ENCODE results near the gene MGP.

DNA sequence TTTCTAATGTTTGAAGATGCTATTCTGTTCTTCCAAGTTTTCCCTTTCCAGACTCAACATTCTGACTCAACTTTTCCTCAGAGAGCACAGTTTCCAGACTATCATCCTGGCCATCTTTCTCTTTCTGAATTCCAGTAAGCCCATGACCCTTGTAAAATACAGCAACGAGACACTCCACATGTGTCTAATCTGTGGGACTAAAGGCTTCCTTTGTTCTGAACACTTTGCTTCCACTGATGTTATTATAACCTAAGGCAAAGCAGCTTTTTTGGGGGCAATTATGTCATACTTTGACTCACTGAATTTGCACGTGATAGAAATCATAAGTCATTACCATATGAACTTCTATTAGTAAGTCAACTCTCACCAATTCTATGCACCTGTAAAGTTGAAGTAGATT lies 36.0 kb downstream of the MGP start:
- TF ChIP-seq EZH2 (optimal IDR thresholded peaks at IDR 0.05; ENCODE audit: low read depth, low read length) (no peak), EZH2phosphoT487 (IDR thresholded peaks at IDR 0.05; ENCODE audit: low read length) (no peak)
- TF ChIP-seq, protein P1, sequence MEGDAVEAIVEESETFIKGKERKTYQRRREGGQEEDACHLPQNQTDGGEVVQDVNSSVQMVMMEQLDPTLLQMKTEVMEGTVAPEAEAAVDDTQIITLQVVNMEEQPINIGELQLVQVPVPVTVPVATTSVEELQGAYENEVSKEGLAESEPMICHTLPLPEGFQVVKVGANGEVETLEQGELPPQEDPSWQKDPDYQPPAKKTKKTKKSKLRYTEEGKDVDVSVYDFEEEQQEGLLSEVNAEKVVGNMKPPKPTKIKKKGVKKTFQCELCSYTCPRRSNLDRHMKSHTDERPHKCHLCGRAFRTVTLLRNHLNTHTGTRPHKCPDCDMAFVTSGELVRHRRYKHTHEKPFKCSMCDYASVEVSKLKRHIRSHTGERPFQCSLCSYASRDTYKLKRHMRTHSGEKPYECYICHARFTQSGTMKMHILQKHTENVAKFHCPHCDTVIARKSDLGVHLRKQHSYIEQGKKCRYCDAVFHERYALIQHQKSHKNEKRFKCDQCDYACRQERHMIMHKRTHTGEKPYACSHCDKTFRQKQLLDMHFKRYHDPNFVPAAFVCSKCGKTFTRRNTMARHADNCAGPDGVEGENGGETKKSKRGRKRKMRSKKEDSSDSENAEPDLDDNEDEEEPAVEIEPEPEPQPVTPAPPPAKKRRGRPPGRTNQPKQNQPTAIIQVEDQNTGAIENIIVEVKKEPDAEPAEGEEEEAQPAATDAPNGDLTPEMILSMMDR (IDR thresholded peaks at IDR 0.05; ENCODE audit: low read length): no peak
